GM23248 (cell line): ENCODE data around the gene MAGI1. TPM values are rescaled to one million over a fixed set of nuclear protein-coding genes. Genes with fewer than 3 reads are reported as not detected.

Source experiments
- DNase-seq: peaks from one replicate; pipeline ENCODE4 v3.0.0-alpha.2; 2015
- H2AFZ ChIP-seq: fragments of 200-600 bp; sonication (generic); 2 replicates; pipeline ENCODE4 v1.6.1; 2016; ENCODE audit warnings: antibody characterized with exemption
- H3F3A ChIP-seq: fragments of 200-600 bp; sonication (generic); 2 replicates; pipeline ENCODE4 v1.6.1; 2016; ENCODE audit warnings: mild to moderate bottlenecking, antibody characterized with exemption, mixed run types; ENCODE audit not compliant: insufficient read depth
- H3K27ac ChIP-seq: fragments of 200-600 bp; sonication (generic); 2 replicates; pipeline ENCODE4 v1.5.1; 2016; ENCODE audit warnings: mild to moderate bottlenecking
- H3K27me3 ChIP-seq: fragments of 200-600 bp; sonication (generic); replicated peaks from 2 replicates; pipeline ENCODE4 v1.6.1; 2016; ENCODE audit warnings: mild to moderate bottlenecking; ENCODE audit not compliant: insufficient read depth
- H3K36me3 ChIP-seq: fragments of 200-600 bp; sonication (generic); 2 replicates; pipeline ENCODE4 v1.6.1; 2016; ENCODE audit warnings: low read depth, mild to moderate bottlenecking
- H3K4me1 ChIP-seq: fragments of 200-600 bp; sonication (generic); 2 replicates; pipeline ENCODE4 v1.6.1; 2016; ENCODE audit warnings: mild to moderate bottlenecking; ENCODE audit not compliant: insufficient read depth
- H3K4me2 ChIP-seq: fragments of 200-600 bp; sonication (generic); one replicate; pipeline ENCODE4 v1.6.1; 2016; ENCODE audit warnings: mild to moderate bottlenecking; ENCODE audit not compliant: unreplicated experiment
- H3K4me3 ChIP-seq: fragments of 200-600 bp; sonication (generic); 2 replicates; pipeline ENCODE4 v1.5.1; 2016; ENCODE audit warnings: mild to moderate bottlenecking
- H3K79me2 ChIP-seq: fragments of 200-600 bp; sonication (generic); 2 replicates; pipeline ENCODE4 v1.6.1; 2016; ENCODE audit warnings: mild to moderate bottlenecking; ENCODE audit not compliant: insufficient read depth
- H3K9ac ChIP-seq: fragments of 200-600 bp; sonication (generic); 2 replicates; pipeline ENCODE4 v1.6.1; 2016; ENCODE audit warnings: mild to moderate bottlenecking
- H3K9me2 ChIP-seq: fragments of 200-600 bp; sonication (generic); 2 replicates; pipeline ENCODE4 v1.6.1; 2016; ENCODE audit warnings: mixed run types, mild to moderate bottlenecking, moderate library complexity; ENCODE audit not compliant: insufficient read depth
- H3K9me3 ChIP-seq: fragments of 200-600 bp; sonication (generic); one replicate; pipeline ENCODE4 v1.6.1; 2017; ENCODE audit warnings: low read depth
- H4K20me1 ChIP-seq: fragments of 200-600 bp; sonication (generic); 2 replicates; pipeline ENCODE4 v1.6.0; 2016; ENCODE audit not compliant: insufficient read depth
- EZH2 ChIP-seq: fragments of 200-600 bp; sonication (generic); IDR thresholded peaks from 2 replicates; pipeline ENCODE4 v1.6.1; 2018; ENCODE audit warnings: antibody characterized with exemption, mild to moderate bottlenecking; ENCODE audit not compliant: insufficient read depth, poor library complexity, severe bottlenecking
- EZH2phosphoT487 ChIP-seq: fragments of 200-600 bp; sonication (generic); IDR thresholded peaks from 2 replicates; pipeline ENCODE4 v1.6.1; 2018; ENCODE audit warnings: antibody characterized with exemption, moderate library complexity, mild to moderate bottlenecking, low read depth; ENCODE audit not compliant: insufficient read depth
- WGBS, 2 experiments: methylation state at CpG; one replicate each; pipeline ENCODE4 v1.1.6; 2015 to 2017; ENCODE audit warnings: low lambda C conversion rate in 2 of 2, low coverage in 1 of 2; ENCODE audit errors: missing lambda C conversion rate in 2 of 2; 5-methylcytosine and 5-hydroxymethylcytosine counted together
- in situ Hi-C: fragments of 300-500 bp; cut with MboI; formaldehyde crosslinking; loops from 2 replicates; pipeline ENCODE4 v1.15.0; 2020
- polyA plus RNA-seq: library from polyadenylated mRNA; unstranded; fragments of >200 nt; fragmentation: Nextera tagmentation; extraction: Ambion mirVana; gene quantifications from 2 replicates; pipeline ENCODE4 v1.2.1, GENCODE V29; 2016
- total RNA-seq: library from RNA; depleted of rRNA; stranded (reverse); fragments of >200 nt; shearing (Covaris generic); gene quantifications from 2 replicates; pipeline ENCODE4 v1.2.3, GENCODE V29; 2014

The MAGI1 gene
- total and polyA plus RNA-seq, 2 experiments from 2014 or later = 7.3 to 13.8 TPM

DNA sequence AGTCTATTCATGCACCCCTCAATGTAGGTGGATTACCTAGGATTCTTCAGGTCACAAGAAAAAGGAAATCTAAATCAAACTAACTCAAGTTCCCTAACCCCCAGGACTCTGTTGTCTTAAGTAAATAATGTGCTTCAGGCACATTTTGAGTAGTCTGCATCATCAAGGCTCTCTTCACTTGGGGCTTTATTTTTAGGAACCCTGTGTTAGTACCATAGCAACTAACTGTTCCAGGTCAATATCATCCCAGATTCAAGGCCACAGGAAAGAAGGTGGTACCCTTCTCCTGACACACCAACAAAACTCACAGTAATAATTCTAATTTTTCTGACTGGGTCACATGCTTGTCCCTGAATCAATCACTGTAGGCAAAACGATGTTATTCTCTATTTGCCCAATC is 218.1 kb downstream of the MAGI1 start:
- H3K4me2 ChIP-seq = no peak overlapping the region
- H3K9me2 ChIP-seq = no peaks in the 10 kb centered on the region
- WGBS, 2 experiments = 89 to 97% methylated on average over 1 of the region's 1 CpG
- in situ Hi-C loops = no loop called here
- no peak overlapping the region for H3K9ac ChIP-seq
- H3F3A ChIP-seq = no peaks in the 10 kb centered on the region
- H3K4me1 ChIP-seq = no peaks in the 10 kb centered on the region
- no peaks in the 10 kb centered on the region for H3K36me3 ChIP-seq
- TF ChIP-seq EZH2 (no peak), EZH2phosphoT487 (no peak)
- H4K20me1 ChIP-seq = no peaks in the 10 kb centered on the region
- H3K79me2 ChIP-seq = peaks cover 89% of the 10 kb centered on the region
- no peak overlapping the region for H3K4me3 ChIP-seq
- DNase-seq = no peak
- no peak overlapping the region for H3K27ac ChIP-seq
- H2AFZ ChIP-seq = no peak overlapping the region
- H3K9me3 ChIP-seq = no peaks in the 10 kb centered on the region
- H3K27me3 ChIP-seq = no peaks in the 10 kb centered on the region

- no peaks in the 10 kb centered on the region for H3K9me3 ChIP-seq
- H3K4me2 ChIP-seq = no peak overlapping the region
- no peak overlapping the region for H3K4me3 ChIP-seq
- H3K79me2 ChIP-seq = peaks cover 87% of the 10 kb centered on the region
- no peak overlapping the region for H2AFZ ChIP-seq
- H4K20me1 ChIP-seq = no peaks in the 10 kb centered on the region
- no peak for DNase-seq
- H3K27me3 ChIP-seq = no peaks in the 10 kb centered on the region
- in situ Hi-C loops = no loop called here
- no peaks in the 10 kb centered on the region for H3F3A ChIP-seq
- no peaks in the 10 kb centered on the region for H3K9me2 ChIP-seq
- H3K27ac ChIP-seq = no peak overlapping the region
- no peaks in the 10 kb centered on the region for H3K36me3 ChIP-seq
- no peaks in the 10 kb centered on the region for H3K4me1 ChIP-seq
- no peak overlapping the region for H3K9ac ChIP-seq
- TF ChIP-seq EZH2phosphoT487 = no peak
- no peak for TF ChIP-seq EZH2
Observed at GRCh38 chr3:65819896-65820295, 218.8 kb downstream of the MAGI1 start.

GRCh38 chr3:65817553-65818126 is 221.1 kb downstream of the MAGI1 start:
- no peaks in the 10 kb centered on the region for H3K9me3 ChIP-seq
- no peak for TF ChIP-seq EZH2
- H3K27me3 ChIP-seq = no peaks in the 10 kb centered on the region
- H3K27ac ChIP-seq = no peak overlapping the region
- no peaks in the 10 kb centered on the region for H3K9me2 ChIP-seq
- H3K4me2 ChIP-seq = no peak overlapping the region
- peaks cover 87% of the 10 kb centered on the region for H3K79me2 ChIP-seq
- H3K4me1 ChIP-seq = no peaks in the 10 kb centered on the region
- no peak overlapping the region for H3K4me3 ChIP-seq
- H3F3A ChIP-seq = no peaks in the 10 kb centered on the region
- in situ Hi-C loops = no loop called here
- H3K36me3 ChIP-seq = no peaks in the 10 kb centered on the region
- 37 to 52% methylated on average over 3 of the region's 3 CpGs for WGBS, 2 experiments
- no peak overlapping the region for H3K9ac ChIP-seq
- H2AFZ ChIP-seq = no peak overlapping the region
- H4K20me1 ChIP-seq = no peaks in the 10 kb centered on the region
- DNase-seq = no peak

GRCh38 chr3:65816208-65816607 is 222.5 kb downstream of the MAGI1 start:
- Histone ChIP-seq H3K4me3 (no peak overlapping the region), H3K4me2 (no peak overlapping the region), H2AFZ (no peak overlapping the region), H3K79me2 (peaks cover 87% of the 10 kb centered on the region), H3F3A (no peaks in the 10 kb centered on the region), H3K27ac (no peak overlapping the region), H3K9me2 (no peaks in the 10 kb centered on the region), H3K9ac (no peak overlapping the region), H3K36me3 (no peaks in the 10 kb centered on the region), H3K9me3 (no peaks in the 10 kb centered on the region), H3K27me3 (no peaks in the 10 kb centered on the region), H3K4me1 (0 out of 2 replicates have a peak, but pooled peaks cover 7% of the 10 kb centered on the region), H4K20me1 (no peaks in the 10 kb centered on the region)
- in situ Hi-C loops = no loop called here
- TF ChIP-seq EZH2 (no peak), EZH2phosphoT487 (no peak)
- WGBS, 2 experiments = 91 to 93% methylated on average over 5 of the region's 5 CpGs
- DNase-seq = no peak
